RPMI7951 (cell line): ENCODE measurements around the gene NAALADL1. TPM values are rescaled to one million over a fixed set of nuclear protein-coding genes. Genes with fewer than 3 reads are reported as not detected.

ENCODE experiments used
- DNase-seq: peaks from one replicate; pipeline ENCODE4 v3.0.0-alpha.2; 2012; ENCODE audit warnings: low read depth
- total RNA-seq: library from RNA; depleted of rRNA; stranded (reverse); fragments of >200 nt; shearing (Covaris generic); gene quantifications from 2 replicates; pipeline ENCODE4 v1.2.3, GENCODE V29; 2014; rRNA removed

Gene NAALADL1
- not detected in 2 replicates for total RNA-seq

GRCh38 chr11:65058419-65059054, at the start of gene NAALADL1:
Gene NAALADL1, minus strand, starts transcription at chr11:65058553. Its CDS starts 32 bp downstream, at chr11:65058521.
- DNase-seq = no peak

GRCh38 chr11:65107751-65108468, 49.6 kb upstream of the NAALADL1 start:
- DNase-seq = no peak

- DNase-seq = no peak
Measured at GRCh38 chr11:65107078-65107477, 48.7 kb upstream of the NAALADL1 start.

GRCh38 chr11:65104628-65105027, 46.3 kb upstream of the NAALADL1 start:
- DNase-seq = no peak

GRCh38 chr11:65103476-65103875, 45.1 kb upstream of the NAALADL1 start:
- no peak for DNase-seq

GRCh38 chr11:65102142-65103095, 44.1 kb upstream of the NAALADL1 start:
- DNase-seq = no peak

GRCh38 chr11:65100674-65101350, 42.5 kb upstream of the NAALADL1 start:
- no peak for DNase-seq

- DNase-seq = no peak
Measured at GRCh38 chr11:65096926-65097325, 38.6 kb upstream of the NAALADL1 start.

- peak; percentile 89 for DNase-seq
Measured at GRCh38 chr11:65095974-65096806, 37.8 kb upstream of the NAALADL1 start, which contains the start of gene VPS51. Gene VPS51, plus strand, starts transcription at chr11:65096214. Its CDS starts 37 bp downstream, at chr11:65096251.

- DNase-seq = no peak
Measured at GRCh38 chr11:65095427-65095826, 37.1 kb upstream of the NAALADL1 start.

- DNase-seq = no peak
Measured at GRCh38 chr11:65090628-65091027, 32.3 kb upstream of the NAALADL1 start.

- no peak for DNase-seq
Measured at GRCh38 chr11:65089621-65090020, 31.3 kb upstream of the NAALADL1 start.

GRCh38 chr11:65087827-65088226, 29.5 kb upstream of the NAALADL1 start:
- no peak for DNase-seq

- no peak for DNase-seq
Measured at GRCh38 chr11:65087216-65087615, 28.9 kb upstream of the NAALADL1 start.

- no peak for DNase-seq
Measured at GRCh38 chr11:65086809-65087208, 28.5 kb upstream of the NAALADL1 start.

- DNase-seq = no peak
Measured at GRCh38 chr11:65085446-65085845, 27.1 kb upstream of the NAALADL1 start.

GRCh38 chr11:65084598-65085375, 26.4 kb upstream of the NAALADL1 start:
- DNase-seq = no peak

- peak; percentile 94 for DNase-seq
Measured at GRCh38 chr11:65083834-65084597, 25.7 kb upstream of the NAALADL1 start, which contains the start of the genes CDCA5 and ZFPL1. Gene CDCA5, minus strand, starts transcription at chr11:65084040. Its CDS starts 62 bp downstream, at chr11:65083978. Gene ZFPL1, plus strand, starts transcription at chr11:65084222. Its CDS starts 477 bp downstream, at chr11:65084699.
